Measurements from ENCODE around the gene SPSB1. TPM values are rescaled to one million over a fixed set of nuclear protein-coding genes. Genes with fewer than 3 reads are reported as not detected.

Gene SPSB1
- total RNA-seq, 1 donor from 2014 or later: 15.1 TPM

GRCh38 chr1:9317591-9318417 is 25.1 kb downstream of the SPSB1 start:
- no peak for DNase-seq (ENCODE audit: low spot score)

GRCh38 chr1:9319208-9319788 is 26.6 kb downstream of the SPSB1 start:
- no peak for DNase-seq (ENCODE audit: low spot score)

- DNase-seq (ENCODE audit: low spot score): no peak
Measured at GRCh38 chr1:9319789-9320519, 27.3 kb downstream of the SPSB1 start.

- no peak for DNase-seq (ENCODE audit: low spot score)
Measured at GRCh38 chr1:9320520-9321479, 28.1 kb downstream of the SPSB1 start.

DNA sequence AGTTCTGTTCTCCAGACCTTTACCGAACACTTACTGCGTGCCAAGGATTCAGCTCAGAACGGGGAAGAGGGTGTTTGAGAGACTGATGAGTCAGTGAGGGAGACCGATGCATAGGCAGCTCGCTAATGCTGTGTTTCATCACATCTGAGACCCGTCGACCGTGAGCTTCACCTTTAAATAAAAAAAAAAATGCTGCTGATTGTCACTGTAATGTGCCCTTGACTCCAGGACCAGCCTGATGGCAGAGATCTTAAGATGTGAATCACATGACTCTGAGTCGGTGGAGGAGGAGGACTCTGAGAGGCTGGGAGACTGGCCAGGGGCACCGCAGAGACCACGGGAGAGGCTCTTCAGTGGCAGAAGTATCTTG is 28.8 kb downstream of the SPSB1 start:
- DNase-seq (ENCODE audit: low spot score): no peak

DNA sequence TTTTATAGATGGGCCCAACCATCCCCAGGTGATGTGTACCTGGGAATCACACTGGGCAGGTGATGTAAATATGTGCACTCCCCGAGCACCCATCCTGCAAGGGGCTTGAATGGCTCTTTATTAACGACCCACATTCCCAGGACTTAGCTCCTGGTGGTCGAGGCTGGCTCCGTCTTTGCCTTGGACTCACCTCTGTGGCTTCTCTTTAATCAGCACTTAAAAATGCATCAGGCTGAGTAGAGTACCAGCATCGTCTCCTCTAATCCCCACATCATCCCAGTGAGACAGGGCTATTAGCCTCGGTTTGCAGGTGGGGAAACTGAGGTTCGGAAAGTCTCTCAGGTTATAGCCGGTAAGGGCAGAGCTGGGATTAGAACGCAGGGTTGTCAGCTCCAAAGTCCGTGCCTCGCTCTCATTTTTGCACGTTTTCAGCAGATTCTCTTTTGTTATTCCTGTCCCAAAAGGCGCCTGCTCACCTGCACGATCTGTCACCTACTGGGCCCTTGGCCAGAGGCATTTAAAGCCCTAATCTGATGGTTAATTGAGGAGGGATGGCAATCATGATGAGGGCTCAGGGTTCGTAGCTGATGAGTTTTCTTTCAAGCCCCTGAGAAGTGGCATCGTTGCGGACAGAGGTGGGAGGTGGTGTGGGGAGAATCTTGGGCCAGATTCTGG is 29.4 kb downstream of the SPSB1 start:
- no peak for DNase-seq (ENCODE audit: low spot score)

DNA sequence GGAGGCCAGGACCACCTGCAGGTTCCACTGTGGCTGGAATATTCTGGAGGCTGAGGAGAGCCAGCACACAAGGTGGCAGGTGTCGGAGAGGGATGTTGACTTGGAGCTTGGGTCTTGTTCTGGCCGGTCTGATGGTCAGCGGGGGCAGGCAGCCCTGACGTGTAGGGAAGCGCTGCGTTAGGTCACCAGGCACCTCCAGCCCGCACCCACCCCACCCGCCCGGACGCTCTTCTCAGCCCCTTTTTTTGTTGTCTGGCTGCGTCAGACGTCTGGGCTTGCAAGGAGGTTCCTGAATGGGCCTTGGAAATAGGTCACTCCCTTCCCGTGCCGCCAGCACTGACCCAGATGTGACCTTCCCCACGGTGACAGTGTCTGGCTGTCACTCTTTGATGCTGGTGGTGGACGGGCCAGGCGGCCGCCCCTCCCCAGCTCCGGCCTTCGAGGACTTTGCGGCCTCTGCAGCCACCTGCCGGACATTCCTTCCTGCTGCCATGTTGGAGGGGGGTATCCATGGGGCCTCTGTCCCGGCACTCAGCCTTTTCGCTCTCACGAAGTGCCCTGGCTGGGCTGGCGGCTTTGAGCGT is 30.1 kb downstream of the SPSB1 start:
- DNase-seq (ENCODE audit: low spot score): no peak

- no peak for DNase-seq (ENCODE audit: low spot score)
Measured at GRCh38 chr1:9324246-9325096, 31.8 kb downstream of the SPSB1 start.

- no peak for DNase-seq (ENCODE audit: low spot score)
Measured at GRCh38 chr1:9326596-9326995, 33.9 kb downstream of the SPSB1 start.

DNA sequence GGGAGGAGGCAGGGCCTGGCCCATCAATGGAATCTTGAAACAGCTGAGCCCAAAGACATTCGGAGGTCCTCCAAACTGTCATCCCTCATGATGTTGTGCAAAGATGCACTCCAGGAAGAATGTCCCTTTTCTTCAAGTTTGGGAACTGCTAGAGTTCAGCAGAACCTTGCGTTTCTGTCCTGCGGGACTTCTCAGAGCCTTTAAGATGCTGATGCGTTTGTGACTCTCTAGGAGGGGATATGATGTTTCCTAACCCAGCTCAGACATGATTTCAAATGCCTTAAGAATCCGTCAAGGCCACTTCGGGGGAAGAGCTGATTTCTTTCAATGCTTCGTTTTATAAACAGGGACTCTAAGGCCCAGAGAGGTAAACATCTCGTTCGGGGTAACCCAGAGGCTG is 35.5 kb downstream of the SPSB1 start:
- DNase-seq (ENCODE audit: low spot score): no peak

DNA sequence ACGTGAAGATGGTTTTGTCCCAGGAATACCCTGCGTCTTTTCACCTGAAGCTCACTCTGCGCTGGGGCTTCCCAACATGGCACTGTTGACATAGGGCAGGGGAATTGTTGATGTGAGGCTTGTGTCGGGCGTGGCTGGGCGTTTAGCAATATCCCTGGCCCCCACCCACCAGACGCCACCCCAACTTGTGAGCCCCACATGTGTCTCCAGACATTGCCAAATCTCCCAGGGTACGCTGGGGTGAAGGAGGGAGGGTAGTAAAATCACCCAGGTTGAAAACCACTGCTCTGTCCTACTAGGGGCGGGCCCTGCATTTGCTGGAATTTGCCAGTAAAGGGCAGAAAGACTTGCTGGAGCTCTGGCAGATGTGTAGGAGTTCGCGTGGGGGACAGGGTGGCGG is 36.0 kb downstream of the SPSB1 start:
- DNase-seq (ENCODE audit: low spot score): no peak

DNA sequence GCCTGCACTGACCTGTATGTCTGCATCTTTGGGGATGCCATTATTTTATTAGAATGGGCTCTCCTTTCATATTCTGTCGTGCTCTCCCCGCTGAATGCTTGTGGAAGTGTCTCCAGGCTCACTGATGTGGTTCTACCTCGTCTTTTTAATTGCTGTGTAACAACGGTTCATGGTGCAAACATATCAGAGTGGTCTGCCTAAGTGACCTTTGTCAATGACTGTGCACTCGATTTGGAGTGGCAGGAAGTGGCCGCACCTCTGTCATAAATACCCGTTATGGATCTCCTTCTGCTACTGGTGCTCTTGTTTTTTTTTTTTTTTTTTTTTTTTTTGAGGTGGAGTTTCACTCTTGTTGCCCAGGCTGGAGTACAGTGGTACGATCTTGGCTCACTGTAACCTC is 38.3 kb downstream of the SPSB1 start:
- DNase-seq (ENCODE audit: low spot score): no peak

- no peak for DNase-seq (ENCODE audit: low spot score)
Measured at GRCh38 chr1:9331558-9332346, 39.1 kb downstream of the SPSB1 start.

DNA sequence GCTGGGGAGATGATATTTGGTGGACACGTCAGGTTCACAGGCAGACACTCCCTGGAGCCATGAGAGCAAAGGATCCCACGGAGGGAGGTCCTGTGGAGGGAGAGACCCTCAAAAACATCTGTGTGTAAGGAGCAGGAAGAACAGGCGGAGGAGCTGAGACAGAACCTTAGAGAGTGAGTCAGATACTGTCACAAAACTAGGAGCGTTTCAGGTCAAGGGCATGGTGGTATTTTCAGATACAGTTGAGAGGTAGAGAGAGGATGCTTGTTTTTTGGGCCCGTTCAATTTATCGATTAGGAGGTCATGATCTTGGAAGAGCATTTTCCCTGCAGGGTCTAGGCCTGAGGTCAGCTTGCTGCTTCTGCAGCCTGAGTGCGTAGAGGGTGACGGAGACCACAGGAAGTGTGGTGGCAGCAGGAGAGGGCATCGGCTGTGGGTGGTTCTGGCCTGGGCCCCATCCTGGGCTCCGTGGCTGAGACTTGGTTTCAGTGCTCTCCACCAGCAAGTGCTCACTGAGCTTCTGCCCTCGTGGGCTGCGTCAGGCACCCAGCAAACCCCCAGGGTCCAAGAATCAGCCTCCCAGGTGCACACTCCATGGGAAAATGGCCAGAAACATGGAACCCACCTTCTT is 39.9 kb downstream of the SPSB1 start:
- DNase-seq (ENCODE audit: low spot score): no peak

- peak; percentile 64 for DNase-seq (ENCODE audit: low spot score)
Measured at GRCh38 chr1:9338397-9339246, 45.9 kb downstream of the SPSB1 start.

DNA sequence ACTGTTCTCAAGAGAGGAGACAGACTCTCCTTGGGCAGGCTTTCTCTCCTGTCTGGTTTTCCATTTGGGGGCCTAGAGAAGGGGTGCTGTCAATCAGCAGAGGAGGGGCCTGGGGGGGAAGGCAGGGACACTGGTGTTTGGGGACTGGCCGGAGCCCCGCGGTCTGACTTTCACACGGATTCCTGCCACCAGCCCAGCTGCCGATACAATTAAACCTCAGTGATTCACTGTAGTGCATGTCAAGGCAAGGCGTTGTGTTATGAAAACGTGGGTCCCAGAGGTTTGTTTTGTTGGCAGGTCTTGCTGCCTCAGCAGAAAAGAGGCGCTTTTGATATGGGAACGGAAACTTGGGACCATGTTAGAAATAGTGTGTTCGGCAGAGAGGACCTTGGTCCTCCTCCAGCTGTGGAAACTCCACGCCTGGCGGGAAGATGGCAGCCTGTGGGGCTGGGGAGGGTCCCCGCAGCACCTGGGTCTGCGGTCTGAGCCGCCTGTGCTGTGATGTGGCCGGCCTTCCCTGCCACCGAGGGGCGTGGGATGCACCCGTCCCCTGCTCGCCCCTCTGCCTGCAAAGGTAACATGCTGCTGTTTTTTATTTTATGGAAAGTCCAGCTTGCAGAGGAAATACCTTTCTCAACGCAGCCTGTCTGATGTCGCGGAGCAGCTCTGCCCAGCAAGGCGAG is 47.6 kb downstream of the SPSB1 start:
- no peak for DNase-seq (ENCODE audit: low spot score)

DNA sequence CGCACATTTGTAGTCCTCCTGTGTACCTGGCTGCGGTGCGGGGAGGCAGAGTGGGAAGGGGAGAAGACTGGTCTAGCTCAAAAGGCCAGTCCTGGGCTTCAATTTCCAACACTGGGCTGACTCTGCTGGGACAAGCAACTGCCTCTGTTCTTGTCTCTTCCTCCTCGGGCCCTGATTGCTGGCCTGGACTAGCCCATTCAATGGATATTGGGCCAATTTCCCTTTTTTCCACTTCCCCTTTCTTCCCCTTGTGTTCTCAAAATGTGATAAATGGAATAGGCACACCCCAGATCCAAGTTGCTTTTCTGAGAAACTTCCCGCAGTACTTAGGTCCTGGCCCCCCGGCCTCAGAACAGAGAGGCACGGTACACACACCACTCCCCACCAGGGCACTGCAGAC is 48.2 kb downstream of the SPSB1 start:
- no peak for DNase-seq (ENCODE audit: low spot score)
